ENCODE data around the gene GLP1R. TPM values are rescaled to one million over a fixed set of nuclear protein-coding genes. Genes with fewer than 3 reads are reported as not detected.

GLP1R gene
- total and polyA plus RNA-seq, 2 of the 4 experiments (the other 2 are of a cell fraction) = not detected

- Histone ChIP-seq H3K27ac (ENCODE audit: insufficient read depth, low read length) (no peak overlapping the region), H2BK20ac (ENCODE audit: low read depth, low read length) (no peak overlapping the region), H3K4ac (ENCODE audit: low read depth, low read length) (no peak overlapping the region), H2AK9ac (replicated peaks; ENCODE audit: low read depth, low read length, poor library complexity) (no peak overlapping the region), H3K9me1 (ENCODE audit: insufficient read depth, low read length) (no peaks in the 10 kb centered on the region), H3K79me1 (ENCODE audit: low read depth in 1 of 2, low read length in 2 of 2) (no peaks in the 10 kb centered on the region), H2BK120ac (ENCODE audit: low read depth, low read length) (no peak overlapping the region), H3K36me3 (ENCODE audit: control insufficient read depth, insufficient read depth, low read length) (no peaks in the 10 kb centered on the region), H3K27me3 (ENCODE audit: control insufficient read depth, insufficient read depth, low read length) (peaks cover 36% of the 10 kb centered on the region), H3K4me1 (ENCODE audit: control insufficient read depth, insufficient read depth, low read length) (no peaks in the 10 kb centered on the region), H3K14ac (replicated peaks; ENCODE audit: low read depth, low read length) (no peak overlapping the region), H3K56ac (ENCODE audit: extremely low read depth, insufficient read depth, low read length) (no peak overlapping the region), H2BK15ac (ENCODE audit: low read depth, low read length) (no peak overlapping the region), H3K23ac (ENCODE audit: low read depth, low read length) (no peak overlapping the region), H4K20me1 (ENCODE audit: insufficient read depth, low read length) (no peaks in the 10 kb centered on the region), H4K8ac (ENCODE audit: low read depth in 2 of 2, low read length in 2 of 2) (no peak overlapping the region), H2AK5ac (ENCODE audit: low read depth, low read length) (no peak overlapping the region), H3K18ac (ENCODE audit: low read depth, low read length) (no peak overlapping the region), H4K91ac (ENCODE audit: insufficient read depth, low read depth, low read length) (no peak overlapping the region), H4K5ac (ENCODE audit: low read depth, low read length) (no peak overlapping the region), H2BK5ac (ENCODE audit: low read depth, low read length, poor library complexity, severe bottlenecking) (no peak overlapping the region), H3K9ac (ENCODE audit: low read depth, low read length) (no peak overlapping the region), H3K4me3 (ENCODE audit: insufficient read depth, low read depth, low read length) (no peak overlapping the region), H3K9me3 (ENCODE audit: control insufficient read depth, insufficient read depth, low read length) (no peaks in the 10 kb centered on the region), H3K4me2 (ENCODE audit: low read depth, low read length) (no peak overlapping the region), H2AFZ (replicated peaks; ENCODE audit: low read length, poor library complexity) (no peak overlapping the region)
- intact Hi-C loops (cut with micrococcal nuclease) (no loop called here), dilution Hi-C loops (cut with HindIII; ENCODE audit: low sequenced_read_pairs, unreplicated experiment) (no loop called here), in situ Hi-C loops (cut with MboI; ENCODE audit: low sequenced_read_pairs) (no loop called here)
- TF ChIP-seq FOS (IDR thresholded peaks at IDR 0.05; ENCODE audit: low read depth, low read length) (no peak), BHLHE40 (IDR thresholded peaks at IDR 0.05; ENCODE audit: low read depth, low read length) (no peak), ELK1 (IDR thresholded peaks at IDR 0.05; ENCODE audit: borderline replicate concordance, low read depth, low read length) (no peak), RAD21 (IDR thresholded peaks at IDR 0.05; ENCODE audit: low read length) (no peak), NFE2L2 (IDR thresholded peaks at IDR 0.05; ENCODE audit: low read depth, low read length) (no peak), MXI1 (IDR thresholded peaks at IDR 0.05; ENCODE audit: borderline replicate concordance, low read depth, low read length) (no peak), RFX5 (IDR thresholded peaks at IDR 0.05; ENCODE audit: low read depth, low read length) (no peak), MAZ (IDR thresholded peaks at IDR 0.05; ENCODE audit: borderline replicate concordance, low read depth, low read length) (no peak), USF2 (IDR thresholded peaks at IDR 0.05; ENCODE audit: low read depth, low read length) (no peak)
- no CpG with 5 or more reads among the region's 5 CpGs for WGBS, 2 experiments (ENCODE audit: extremely low coverage in 2 of 2, insufficient read length in 1 of 2)
- BruUV-seq (replicated peaks) = no TSS peak
- ATAC-seq (ENCODE audit: low read depth) (no peak), DNase-seq (no peak)
- CTCF ChIA-PET = no interaction called here
- POLR2A ChIA-PET (ENCODE audit: unreplicated experiment) = no interaction called here
These were observed 2.0 kb downstream of the GLP1R start for GRCh38 chr6:39050453-39051112.
